SK-N-MC (cell line): ENCODE results near the gene WDR90.

Experiments used
- DNase-seq: peaks from one replicate; pipeline ENCODE4 v3.0.0-alpha.2; 2011; ENCODE audit warnings: low read depth, low spot score
- H3K27ac ChIP-seq: fragments of 200-600 bp; sonication (generic); 2 replicates; pipeline ENCODE4 v1.5.1; 2016; ENCODE audit warnings: mixed run types
- H3K36me3 ChIP-seq: fragments of 200-600 bp; sonication (generic); 2 replicates; pipeline ENCODE4 v1.6.1; 2017; ENCODE audit warnings: antibody characterized with exemption, low read length, mixed read lengths; ENCODE audit not compliant: insufficient read depth
- H3K4me3 ChIP-seq: fragments of 200-600 bp; sonication (generic); 2 replicates; pipeline ENCODE4 v1.5.1; 2016
- H3K9ac ChIP-seq: fragments of 200-600 bp; sonication (generic); 2 replicates; pipeline ENCODE4 v1.8.0; 2017; ENCODE audit warnings: mixed run types, mixed read lengths; ENCODE audit not compliant: insufficient read length
- H3K9me3 ChIP-seq: fragments of 200-600 bp; sonication (generic); 2 replicates; pipeline ENCODE4 v1.6.1; 2017; ENCODE audit warnings: low read depth, mild to moderate bottlenecking, antibody characterized with exemption, low read length, moderate library complexity, mixed read lengths
- EZH2 ChIP-seq: fragments of 200-600 bp; sonication (generic); IDR thresholded peaks from one replicate; pipeline ENCODE4 v1.6.1; 2017; ENCODE audit warnings: antibody characterized with exemption
- FOXP2 ChIP-seq: optimal IDR thresholded peaks from 2 replicates; pipeline ENCODE3; 2011; ENCODE audit warnings: mild to moderate bottlenecking, moderate library complexity; ENCODE audit not compliant: insufficient read depth; ENCODE audit errors: extremely low read length, control extremely low read depth
- POLR2AphosphoS5 ChIP-seq: IDR thresholded peaks from 2 replicates; pipeline ENCODE4 v1.6.1; 2012; ENCODE audit warnings: mild to moderate bottlenecking, low read depth, low read length, borderline replicate concordance

WDR90 gene

DNA sequence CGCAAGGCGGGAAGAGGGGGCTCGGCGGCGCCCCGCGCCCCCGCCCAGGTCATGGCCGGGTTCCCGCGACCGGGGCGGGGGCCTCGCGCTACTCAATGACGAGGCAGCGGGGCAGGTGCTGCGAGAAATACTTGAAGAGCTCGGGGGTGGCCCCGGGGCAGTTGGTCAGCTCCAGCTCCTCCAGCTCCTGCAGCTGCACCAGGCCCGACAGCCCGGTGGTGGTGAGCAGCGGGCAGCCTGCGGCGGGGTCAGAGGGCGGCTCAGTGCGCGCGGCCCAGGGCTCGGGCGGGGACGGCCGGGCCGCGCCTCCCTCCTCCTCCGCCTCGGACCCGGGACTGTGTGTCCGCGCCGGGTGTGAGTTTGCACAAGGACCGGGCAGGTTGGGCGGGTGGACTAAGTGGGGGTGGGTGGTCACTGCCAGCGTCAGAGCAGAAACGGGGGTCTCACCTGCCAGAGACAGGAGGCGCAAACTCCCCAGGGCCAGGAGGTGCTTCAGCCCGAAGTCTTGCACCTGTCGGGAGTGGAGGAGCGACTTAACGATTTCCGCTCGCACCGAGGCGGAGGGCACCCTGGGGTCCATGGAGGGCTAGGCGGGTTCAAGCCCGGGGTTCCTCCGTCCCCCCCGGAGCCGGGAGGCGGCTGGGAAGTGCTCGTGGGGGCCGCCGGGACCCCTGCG is 45.2 kb downstream of the WDR90 start:
- DNase-seq, result no peak
- H3K9me3 ChIP-seq, result no peaks in the 10 kb centered on the region
- H3K27ac ChIP-seq, result no peak overlapping the region
- peak overlapping the region; percentile 69 for H3K4me3 ChIP-seq
- peak; percentile 83 for TF ChIP-seq EZH2
- no peak for TF ChIP-seq FOXP2
- H3K36me3 ChIP-seq, result no peaks in the 10 kb centered on the region
- H3K9ac ChIP-seq, result no peak overlapping the region

GRCh38 chr16:694863-695354 is 45.7 kb downstream of the WDR90 start:
- TF ChIP-seq EZH2, result no peak
- TF ChIP-seq POLR2AphosphoS5, result no peak
- no peak for TF ChIP-seq FOXP2
- DNase-seq, result no peak
- Histone ChIP-seq H3K9ac (no peak overlapping the region), H3K9me3 (no peaks in the 10 kb centered on the region), H3K36me3 (no peaks in the 10 kb centered on the region), H3K4me3 (peak overlapping the region; percentile 69), H3K27ac (no peak overlapping the region)

GRCh38 chr16:695355-696089 is 46.4 kb downstream of the WDR90 start:
- Histone ChIP-seq H3K4me3 (peak overlapping the region; percentile 72), H3K27ac (no peak overlapping the region), H3K36me3 (no peaks in the 10 kb centered on the region), H3K9ac (no peak overlapping the region), H3K9me3 (no peaks in the 10 kb centered on the region)
- no peak for TF ChIP-seq POLR2AphosphoS5
- TF ChIP-seq EZH2, result no peak
- no peak for TF ChIP-seq FOXP2
- no peak for DNase-seq

- H3K36me3 ChIP-seq, result no peaks in the 10 kb centered on the region
- H3K27ac ChIP-seq, result no peak overlapping the region
- no peaks in the 10 kb centered on the region for H3K9me3 ChIP-seq
- no peak for TF ChIP-seq POLR2AphosphoS5
- TF ChIP-seq FOXP2, result no peak
- TF ChIP-seq EZH2, result no peak
- no peak overlapping the region for H3K9ac ChIP-seq
- no peak for DNase-seq
- no peak overlapping the region for H3K4me3 ChIP-seq
Measured at GRCh38 chr16:698911-699671, 49.9 kb downstream of the WDR90 start.

DNA sequence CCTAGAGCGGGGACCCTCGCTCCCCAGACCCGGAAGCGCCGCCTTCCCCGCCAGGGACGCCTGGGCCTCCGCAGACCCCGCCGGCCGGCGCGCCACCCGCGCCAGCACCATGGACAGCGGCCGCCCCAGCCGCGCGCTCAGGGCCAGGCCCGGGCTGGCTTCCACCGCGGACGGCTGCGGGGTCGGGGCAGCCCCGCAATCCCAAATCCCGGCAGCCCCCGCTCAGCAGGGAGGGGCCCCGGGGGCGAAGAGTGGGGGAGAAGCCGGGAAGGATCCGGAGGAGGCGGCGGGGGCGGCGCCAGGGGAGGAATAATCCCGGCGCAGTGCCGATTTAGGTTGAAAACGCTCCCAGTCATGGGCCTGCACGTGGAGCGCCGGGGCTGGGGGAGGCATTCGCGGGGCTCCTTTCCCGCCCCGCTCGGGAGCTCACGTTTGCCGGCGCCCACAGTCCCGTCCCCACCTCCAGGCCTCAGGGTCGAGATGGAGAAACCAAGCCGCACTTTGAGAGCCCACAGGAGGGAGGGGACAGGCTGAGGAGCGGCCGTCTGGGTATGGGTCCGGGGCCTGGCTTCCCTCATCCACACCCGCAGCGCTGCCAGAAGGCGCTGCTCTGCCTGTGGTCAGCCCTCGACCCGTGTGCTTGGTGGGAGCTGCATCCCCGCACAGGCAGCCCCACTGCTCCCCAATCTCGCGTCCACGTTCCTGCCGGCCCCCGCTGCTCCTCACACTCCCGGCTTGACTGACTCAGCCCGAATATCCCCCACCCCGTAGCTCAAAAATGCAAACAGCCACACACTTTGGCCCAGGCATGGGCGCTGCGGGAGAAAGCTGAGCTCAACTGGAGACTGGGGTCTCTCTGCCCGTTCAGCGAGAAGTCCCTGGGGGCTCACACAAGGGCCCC is 51.8 kb downstream of the WDR90 start:
- H3K9ac ChIP-seq, result no peak overlapping the region
- no peak for DNase-seq

DNA sequence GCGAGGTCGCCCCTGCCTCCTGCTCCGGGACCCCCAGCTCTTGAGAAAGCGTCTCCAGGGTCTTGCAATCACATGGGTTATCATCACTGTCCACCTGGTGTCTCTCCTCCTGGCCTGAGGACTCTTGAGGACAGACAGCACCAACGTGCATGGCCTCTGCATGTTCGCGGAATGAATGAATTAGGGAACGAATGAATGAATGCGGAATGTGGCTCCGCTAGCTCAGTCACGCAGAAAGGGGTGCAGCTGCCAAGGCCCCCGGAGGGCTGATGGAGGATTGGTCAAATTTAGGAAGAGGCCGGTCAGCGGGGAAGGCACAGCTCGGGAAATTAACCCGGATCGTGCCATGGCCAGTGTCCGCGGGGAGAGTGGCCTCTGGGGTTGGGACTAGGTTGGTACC is 53.2 kb downstream of the WDR90 start:
- H3K36me3 ChIP-seq, result no peaks in the 10 kb centered on the region
- H3K9me3 ChIP-seq, result no peaks in the 10 kb centered on the region
- H3K9ac ChIP-seq, result no peak overlapping the region
- TF ChIP-seq EZH2 (no peak), POLR2AphosphoS5 (no peak), FOXP2 (no peak)
- no peak overlapping the region for H3K27ac ChIP-seq
- no peak for DNase-seq
- H3K4me3 ChIP-seq, result no peak overlapping the region

More for the DNA sequence above, 51.8 kb downstream of the WDR90 start:
- Histone ChIP-seq H3K4me3 (0 out of 2 replicates have a peak overlapping the region, but pooled peaks have one; percentile 30), H3K27ac (no peak overlapping the region), H3K36me3 (no peaks in the 10 kb centered on the region), H3K9me3 (no peaks in the 10 kb centered on the region)
- TF ChIP-seq EZH2 (no peak), POLR2AphosphoS5 (no peak), FOXP2 (no peak)

DNA sequence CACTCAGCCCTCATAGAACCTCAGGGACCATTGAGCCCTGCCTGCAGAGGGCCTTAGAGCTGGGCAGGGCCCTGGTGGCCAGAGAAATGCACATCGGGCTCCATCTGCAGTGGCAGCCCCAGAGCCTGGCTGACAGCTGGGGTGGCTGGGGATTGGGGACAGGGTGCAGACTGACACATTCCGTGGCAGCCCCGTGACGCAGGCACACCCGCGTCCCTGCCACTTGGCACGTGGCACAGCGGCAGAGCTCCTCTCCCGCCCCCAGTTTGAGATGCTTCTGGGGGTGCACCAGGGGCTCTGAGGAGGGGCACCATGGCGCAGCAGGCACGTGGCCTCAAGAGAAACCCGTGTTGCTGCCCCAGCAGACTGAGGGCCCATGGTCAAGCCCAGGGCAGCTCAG is 54.2 kb downstream of the WDR90 start:
- H3K9ac ChIP-seq, result no peak overlapping the region
- no peak for DNase-seq
- no peak overlapping the region for H3K27ac ChIP-seq
- TF ChIP-seq FOXP2, result no peak
- no peak for TF ChIP-seq POLR2AphosphoS5
- no peak for TF ChIP-seq EZH2
- H3K9me3 ChIP-seq, result no peaks in the 10 kb centered on the region
- no peak overlapping the region for H3K4me3 ChIP-seq
- no peaks in the 10 kb centered on the region for H3K36me3 ChIP-seq

GRCh38 chr16:704047-704446 is 54.9 kb downstream of the WDR90 start:
- DNase-seq, result no peak
- TF ChIP-seq EZH2, result no peak
- no peak for TF ChIP-seq FOXP2
- TF ChIP-seq POLR2AphosphoS5, result no peak
- Histone ChIP-seq H3K9ac (no peak overlapping the region), H3K9me3 (no peaks in the 10 kb centered on the region), H3K36me3 (no peaks in the 10 kb centered on the region), H3K4me3 (no peak overlapping the region), H3K27ac (no peak overlapping the region)
